ENCODE results near the gene SKA2.

GRCh38 chr17:59154292-59154720, 680 bp downstream of the SKA2 start:
- no peak for TF ChIP-seq CTCF (conservative IDR thresholded peaks at IDR 0.05 in 1 of 2, IDR thresholded peaks at IDR 0.05 in 1 of 2; ENCODE audit: low read depth in 1 of 2, low read length in 2 of 2)
- TF ChIP-seq EZH2 (IDR thresholded peaks at IDR 0.05; ENCODE audit: low read length, missing control alignments), result no peak

Data from fibroblast of lung (primary cell).